ENCODE data around the gene EXOC6B. TPM values are rescaled to one million over a fixed set of nuclear protein-coding genes. Genes with fewer than 3 reads are reported as not detected.

Gene EXOC6B
- total and polyA plus RNA-seq, 8 donors, result 2.4 to 19.2 (median 11.3) TPM

DNA sequence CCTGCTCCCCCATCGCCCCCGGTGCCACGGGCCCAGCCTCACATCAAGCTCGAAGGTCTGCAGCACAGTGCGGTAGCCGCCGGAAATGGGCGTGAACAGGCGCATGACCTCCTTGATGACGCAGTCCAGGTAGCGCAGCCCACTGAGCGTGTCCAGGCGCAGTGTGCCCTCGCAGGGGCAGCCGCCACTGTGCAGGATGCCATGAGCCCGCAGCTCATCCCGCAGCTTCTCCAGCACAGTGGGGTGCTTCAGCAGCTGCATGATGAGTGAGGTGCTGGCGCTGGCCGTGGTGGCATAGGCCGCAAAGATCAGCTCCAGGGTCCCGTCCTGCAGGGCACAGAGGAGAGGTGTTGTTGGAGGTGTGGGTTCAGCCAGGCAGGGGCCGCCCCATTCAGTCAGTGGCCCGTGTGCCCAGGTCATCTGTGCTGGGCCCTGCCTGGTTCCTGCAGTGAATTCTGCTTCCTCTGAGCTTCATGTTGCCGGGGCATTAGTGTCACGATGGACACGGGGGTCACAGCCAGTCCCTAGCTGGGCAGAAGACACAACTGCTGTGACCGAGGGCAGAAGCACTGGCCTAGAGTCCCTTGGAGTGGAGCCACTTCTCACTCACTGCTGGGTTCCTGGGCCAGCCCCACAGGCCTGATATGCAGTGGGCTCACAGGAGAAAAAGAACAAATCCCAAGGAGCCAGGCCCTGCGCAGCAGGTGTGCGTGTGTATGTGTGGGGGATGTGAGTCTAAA, 692.7 kb downstream of the EXOC6B start:
- intact Hi-C loops (cut with DNase I), result no loop called here
- no peaks in the 10 kb centered on the region for H3K27me3 ChIP-seq
- H3K4me3 ChIP-seq, result no peak overlapping the region
- H3K27ac ChIP-seq, result no peak overlapping the region
- H3K9me3 ChIP-seq, result no peaks in the 10 kb centered on the region
- ATAC-seq (no peak), DNase-seq (peak in 3 of 6 donors; percentile 9 to 47 (median 46)), FAIRE-seq (no peak)
- no peaks in the 10 kb centered on the region for H3K4me1 ChIP-seq
- 87 to 91% methylated on average over 29 of the region's 29 CpGs for WGBS, 2 donors
- TF ChIP-seq, protein P1, sequence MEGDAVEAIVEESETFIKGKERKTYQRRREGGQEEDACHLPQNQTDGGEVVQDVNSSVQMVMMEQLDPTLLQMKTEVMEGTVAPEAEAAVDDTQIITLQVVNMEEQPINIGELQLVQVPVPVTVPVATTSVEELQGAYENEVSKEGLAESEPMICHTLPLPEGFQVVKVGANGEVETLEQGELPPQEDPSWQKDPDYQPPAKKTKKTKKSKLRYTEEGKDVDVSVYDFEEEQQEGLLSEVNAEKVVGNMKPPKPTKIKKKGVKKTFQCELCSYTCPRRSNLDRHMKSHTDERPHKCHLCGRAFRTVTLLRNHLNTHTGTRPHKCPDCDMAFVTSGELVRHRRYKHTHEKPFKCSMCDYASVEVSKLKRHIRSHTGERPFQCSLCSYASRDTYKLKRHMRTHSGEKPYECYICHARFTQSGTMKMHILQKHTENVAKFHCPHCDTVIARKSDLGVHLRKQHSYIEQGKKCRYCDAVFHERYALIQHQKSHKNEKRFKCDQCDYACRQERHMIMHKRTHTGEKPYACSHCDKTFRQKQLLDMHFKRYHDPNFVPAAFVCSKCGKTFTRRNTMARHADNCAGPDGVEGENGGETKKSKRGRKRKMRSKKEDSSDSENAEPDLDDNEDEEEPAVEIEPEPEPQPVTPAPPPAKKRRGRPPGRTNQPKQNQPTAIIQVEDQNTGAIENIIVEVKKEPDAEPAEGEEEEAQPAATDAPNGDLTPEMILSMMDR (IDR thresholded peaks at IDR 0.05), result no peak
- no peaks in the 10 kb centered on the region for H3K36me3 ChIP-seq

DNA sequence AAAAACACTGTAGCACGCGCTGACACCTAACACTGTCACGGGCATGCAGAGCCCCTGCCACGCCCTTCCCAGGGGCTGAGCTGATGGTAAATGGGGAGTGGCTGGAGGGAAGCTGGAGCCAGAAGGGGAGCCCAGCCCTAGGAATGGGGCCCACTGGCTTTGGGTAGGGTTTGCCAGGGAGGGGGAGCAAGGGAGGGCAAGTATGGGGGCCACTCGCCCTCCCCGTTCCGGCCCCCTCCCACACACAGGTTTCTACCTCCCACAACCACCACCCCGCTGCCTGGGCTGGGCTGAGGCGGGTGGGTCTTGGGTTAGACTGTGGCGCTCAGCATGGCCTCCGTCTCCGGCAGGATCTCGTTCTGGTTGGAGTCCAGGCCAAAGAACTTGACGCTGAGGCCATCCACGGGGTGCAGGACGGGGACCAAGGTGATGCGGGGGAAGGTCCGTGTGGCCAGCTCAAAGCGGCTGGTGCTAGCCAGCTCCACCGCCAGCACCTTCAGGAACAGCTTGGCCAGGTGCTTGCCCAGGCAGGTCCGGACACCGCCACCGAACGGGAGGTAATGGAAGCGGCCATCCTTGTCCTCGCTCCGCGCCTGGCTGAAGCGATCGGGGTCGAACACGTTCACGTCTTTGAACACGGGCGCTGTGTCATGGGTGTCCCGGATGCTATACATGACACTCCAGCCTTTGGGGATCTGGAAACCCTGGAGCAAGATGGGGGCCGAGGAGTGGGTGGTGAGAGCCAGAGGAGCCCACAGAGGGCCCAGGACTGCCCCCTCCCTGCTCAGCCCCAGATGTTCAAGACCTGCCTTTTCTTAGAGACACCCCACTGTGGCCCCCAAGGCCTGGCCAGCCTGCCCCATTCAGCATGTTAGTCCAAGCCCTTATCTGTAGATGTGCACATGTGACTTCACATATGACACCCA, 693.7 kb downstream of the EXOC6B start:
- TF ChIP-seq, protein P1 (IDR thresholded peaks at IDR 0.05), result no peak
- 86 to 92% methylated on average over 37 of the region's 37 CpGs for WGBS, 2 donors
- Histone ChIP-seq H3K4me1 (no peaks in the 10 kb centered on the region), H3K36me3 (no peaks in the 10 kb centered on the region), H3K4me3 (no peak overlapping the region), H3K9me3 (no peaks in the 10 kb centered on the region), H3K27me3 (no peaks in the 10 kb centered on the region), H3K27ac (no peak overlapping the region)
- DNase-seq (peak in 3 of 6 donors; percentile 7 to 55 (median 52)), FAIRE-seq (no peak), ATAC-seq (no peak)
- intact Hi-C loops (cut with DNase I), result no loop called here

DNA sequence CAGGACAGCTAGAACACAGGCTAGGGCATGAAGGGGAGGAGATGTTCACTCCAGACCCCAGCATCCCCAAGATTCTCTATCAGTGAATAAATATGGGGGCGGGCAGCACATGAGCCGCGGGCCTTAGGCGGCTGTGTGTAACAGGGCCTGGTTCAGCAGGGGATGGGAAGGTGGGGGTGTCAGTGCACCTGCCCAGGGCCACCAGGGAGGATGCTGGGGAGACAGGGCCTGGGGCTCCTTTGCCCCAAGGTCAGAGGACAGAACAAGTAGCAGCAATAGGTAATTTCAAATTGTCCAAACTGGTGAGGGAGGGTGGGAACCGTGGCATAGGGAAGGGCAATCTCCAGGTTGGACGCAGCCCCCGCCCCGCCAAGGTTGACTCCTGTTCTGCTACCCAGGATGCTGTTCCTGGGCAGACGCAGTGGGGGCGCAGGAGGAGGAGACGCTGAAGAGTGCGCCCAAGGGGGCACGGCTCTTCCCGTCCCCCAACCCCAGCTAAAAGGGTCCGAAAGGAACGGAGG, 694.4 kb downstream of the EXOC6B start:
- 75 to 77% methylated on average over 16 of the region's 16 CpGs for WGBS, 2 donors
- H3K27ac ChIP-seq, result no peak overlapping the region
- ATAC-seq (no peak), DNase-seq (peak in 2 of 6 donors; percentile 8 to 34), FAIRE-seq (no peak)
- H3K9me3 ChIP-seq, result no peaks in the 10 kb centered on the region
- no peaks in the 10 kb centered on the region for H3K4me1 ChIP-seq
- no peaks in the 10 kb centered on the region for H3K27me3 ChIP-seq
- TF ChIP-seq, protein P1 (IDR thresholded peaks at IDR 0.05), result no peak
- no peaks in the 10 kb centered on the region for H3K36me3 ChIP-seq
- intact Hi-C loops (cut with DNase I), result no loop called here
- no peak overlapping the region for H3K4me3 ChIP-seq

DNA sequence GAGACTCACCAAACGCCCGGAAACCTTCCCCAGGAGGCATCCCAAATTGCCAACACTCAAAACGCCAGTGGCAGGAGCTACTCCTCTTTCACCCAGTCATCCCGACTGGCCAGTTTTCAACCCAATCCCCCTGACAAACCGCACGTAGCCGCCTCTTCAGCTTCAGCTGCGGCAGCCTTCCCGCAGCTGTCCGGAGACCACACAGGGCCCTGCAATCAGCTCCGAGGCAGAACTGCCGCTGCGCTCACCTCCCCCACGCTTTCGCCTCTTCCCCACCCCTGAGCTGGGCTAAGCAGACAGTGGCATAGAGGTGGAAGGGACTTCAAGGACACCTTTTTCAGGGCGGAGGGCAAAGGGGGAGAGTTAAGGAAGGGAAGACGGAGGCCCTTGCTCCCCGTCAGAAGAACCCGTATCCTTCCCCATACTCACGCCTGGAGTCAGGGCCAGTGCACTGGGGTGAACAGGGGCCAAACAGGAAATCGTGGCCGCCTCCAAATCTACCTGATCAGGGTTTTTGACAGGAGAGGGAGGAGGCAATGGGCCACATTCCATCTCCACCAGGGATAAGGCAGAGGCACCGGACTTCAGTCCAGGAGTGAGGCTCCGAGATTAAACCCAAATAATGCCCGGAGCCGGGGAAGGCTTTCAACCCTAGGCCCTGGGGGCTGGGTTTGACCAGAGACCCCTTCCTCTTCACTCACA, 695.0 kb downstream of the EXOC6B start:
- Histone ChIP-seq H3K27ac (no peak overlapping the region), H3K9me3 (no peaks in the 10 kb centered on the region), H3K4me3 (no peak overlapping the region), H3K4me1 (no peaks in the 10 kb centered on the region), H3K36me3 (no peaks in the 10 kb centered on the region), H3K27me3 (no peaks in the 10 kb centered on the region)
- no peak for ATAC-seq
- DNase-seq, result peak in 1 of 6 donors; percentile 6
- no peak for FAIRE-seq
- TF ChIP-seq, protein P1 (IDR thresholded peaks at IDR 0.05), result no peak
- intact Hi-C loops (cut with DNase I), result no loop called here
- 35 to 39% methylated on average over 26 of the region's 26 CpGs for WGBS, 2 donors

All from pancreas (tissue), 10 donors.